ENCODE results near the gene ZNF90.
"Not testable (repeated sequence)": the region's sequence is repeated elsewhere in the genome, so short reads cannot be mapped to it uniquely, and the experiment has no call there.

The ZNF90 gene

GRCh38 chr19:20107301-20107700 is 29.5 kb downstream of the ZNF90 start:
- DNase-seq: no peak

- DNase-seq: not testable (repeated sequence)
Observed at GRCh38 chr19:20118064-20118839, 40.5 kb downstream of the ZNF90 start.

GRCh38 chr19:20124879-20125278 is 47.1 kb downstream of the ZNF90 start:
- no peak for DNase-seq

GRCh38 chr19:20132933-20133332 is 55.1 kb downstream of the ZNF90 start:
- DNase-seq: not testable (repeated sequence)

GRCh38 chr19:20137714-20138113 is 59.9 kb downstream of the ZNF90 start:
- not testable (repeated sequence) for DNase-seq

GRCh38 chr19:20151617-20152145 is 73.9 kb downstream of the ZNF90 start:
- no peak for DNase-seq

- not testable (repeated sequence) for DNase-seq
Observed at GRCh38 chr19:20152506-20152905, 74.7 kb downstream of the ZNF90 start.

GRCh38 chr19:20153281-20153680 is 75.5 kb downstream of the ZNF90 start:
- no peak for DNase-seq

GRCh38 chr19:20154636-20155035 is 76.8 kb downstream of the ZNF90 start:
- DNase-seq: no peak

- no peak for DNase-seq
Observed at GRCh38 chr19:20162821-20163220, 85.0 kb downstream of the ZNF90 start.

GRCh38 chr19:20164456-20164855 is 86.7 kb downstream of the ZNF90 start:
- DNase-seq: no peak

GRCh38 chr19:20165971-20166592 is 88.3 kb downstream of the ZNF90 start:
- DNase-seq: no peak

GRCh38 chr19:20167020-20167644 is 89.3 kb downstream of the ZNF90 start, which contains the start of gene ZNF486:
ZNF486 (plus strand) TSS chr19:20167214; CDS start chr19:20167331, 117 bp downstream.
- peak; percentile 86 for DNase-seq

GRCh38 chr19:20167651-20168122 is 89.9 kb downstream of the ZNF90 start:
- DNase-seq: no peak
